ENCODE data around the gene TOR4A. TPM values are rescaled to one million over a fixed set of nuclear protein-coding genes. Genes with fewer than 3 reads are reported as not detected.
"Not testable (repeated sequence)": the region's sequence is repeated elsewhere in the genome, so short reads cannot be mapped to it uniquely, and the experiment has no call there.

TOR4A gene
- total RNA-seq, 1 experiment from 2014 or later, result 9.7 TPM

DNA sequence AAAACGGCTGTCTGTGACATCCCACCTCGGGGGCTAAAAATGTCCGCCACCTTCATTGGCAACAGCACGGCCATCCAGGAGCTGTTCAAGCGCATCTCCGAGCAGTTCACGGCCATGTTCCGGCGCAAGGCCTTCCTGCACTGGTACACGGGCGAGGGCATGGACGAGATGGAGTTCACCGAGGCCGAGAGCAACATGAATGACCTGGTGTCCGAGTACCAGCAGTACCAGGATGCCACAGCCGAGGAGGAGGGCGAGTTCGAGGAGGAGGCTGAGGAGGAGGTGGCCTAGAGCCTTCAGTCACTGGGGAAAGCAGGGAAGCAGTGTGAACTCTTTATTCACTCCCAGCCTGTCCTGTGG lies 34.3 kb upstream of the TOR4A start:
- peak overlapping the region; percentile 82 for H3K4me3 ChIP-seq
- not testable (repeated sequence) for DNase-seq (ENCODE audit: low read depth in 1 of 2, low spot score in 2 of 2); H3K9me3 ChIP-seq (replicated peaks); H3K27me3 ChIP-seq (replicated peaks); H3K27ac ChIP-seq
- H3K4me1 ChIP-seq (replicated peaks), result peaks cover 22% of the 10 kb centered on the region
- H3K36me3 ChIP-seq, result peaks cover 31% of the 10 kb centered on the region

- no peak for DNase-seq (ENCODE audit: low read depth in 1 of 2, low spot score in 2 of 2)
Measured at GRCh38 chr9:137243626-137244485, 33.7 kb upstream of the TOR4A start.

GRCh38 chr9:137244486-137245449 lies 32.8 kb upstream of the TOR4A start:
- peaks cover 31% of the 10 kb centered on the region for H3K36me3 ChIP-seq
- H3K27ac ChIP-seq, result no peak overlapping the region
- no peaks in the 10 kb centered on the region for H3K9me3 ChIP-seq (replicated peaks)
- peaks cover 22% of the 10 kb centered on the region for H3K4me1 ChIP-seq (replicated peaks)
- H3K4me3 ChIP-seq, result no peak overlapping the region
- DNase-seq (ENCODE audit: low read depth in 1 of 2, low spot score in 2 of 2), result no peak
- no peaks in the 10 kb centered on the region for H3K27me3 ChIP-seq (replicated peaks)

More at GRCh38 chr9:137243626-137244485, 33.7 kb upstream of the TOR4A start:
- Histone ChIP-seq H3K36me3 (peaks cover 31% of the 10 kb centered on the region), H3K27me3 (replicated peaks) (no peaks in the 10 kb centered on the region), H3K9me3 (replicated peaks) (no peaks in the 10 kb centered on the region), H3K4me1 (replicated peaks) (peaks cover 22% of the 10 kb centered on the region), H3K27ac (no peak overlapping the region), H3K4me3 (no peak overlapping the region)

DNA sequence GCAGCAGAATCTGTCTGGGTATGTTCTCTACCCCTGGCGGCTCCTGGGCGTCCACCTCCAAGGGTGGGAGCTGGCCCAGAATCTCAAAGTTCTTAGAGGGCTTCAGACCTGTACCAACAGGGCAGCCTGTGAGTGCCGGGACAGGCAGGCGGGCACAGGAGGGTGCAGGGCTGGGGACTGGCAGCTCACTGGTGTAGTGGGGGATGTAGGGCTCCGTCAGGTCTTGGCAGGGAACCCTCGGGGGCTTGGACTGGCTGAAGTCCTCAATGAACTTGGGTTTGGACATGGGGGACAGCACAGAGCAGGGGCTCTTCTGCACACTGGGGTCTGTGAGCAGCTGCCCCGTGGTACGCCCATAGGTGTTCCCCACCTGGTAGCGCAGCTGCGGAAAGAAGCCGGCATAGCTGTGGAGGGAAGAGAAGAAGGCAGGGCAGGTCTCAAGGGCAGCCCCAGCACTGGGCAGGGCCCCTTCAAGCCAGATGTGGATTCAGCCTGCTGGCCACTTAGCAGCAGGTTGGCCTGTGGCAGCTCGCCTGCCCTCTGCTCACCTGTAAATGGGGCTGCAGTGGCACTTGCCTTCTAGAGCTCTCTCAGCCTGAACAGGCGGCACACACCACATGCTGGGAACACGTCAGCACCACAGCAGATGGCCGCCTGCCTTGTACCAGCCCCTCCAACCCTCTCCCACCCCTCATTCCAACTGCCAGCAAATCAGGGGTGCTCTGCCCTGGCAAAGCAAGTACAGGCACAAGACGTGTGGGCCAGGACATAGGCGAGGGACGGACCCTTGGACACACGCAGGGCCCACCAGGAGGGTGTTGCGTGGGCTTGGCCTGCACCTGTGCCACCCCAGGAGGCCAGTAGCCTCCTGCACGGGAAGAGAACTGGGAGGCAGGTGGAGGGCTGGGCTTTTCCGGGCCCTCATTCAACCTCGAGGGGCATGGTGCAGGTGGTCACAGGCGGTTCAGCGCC lies 31.8 kb upstream of the TOR4A start:
- Histone ChIP-seq H3K4me1 (replicated peaks) (peaks cover 19% of the 10 kb centered on the region), H3K4me3 (no peak overlapping the region), H3K36me3 (peaks cover 31% of the 10 kb centered on the region), H3K9me3 (replicated peaks) (no peaks in the 10 kb centered on the region), H3K27me3 (replicated peaks) (no peaks in the 10 kb centered on the region), H3K27ac (no peak overlapping the region)
- no peak for DNase-seq (ENCODE audit: low read depth in 1 of 2, low spot score in 2 of 2)

DNA sequence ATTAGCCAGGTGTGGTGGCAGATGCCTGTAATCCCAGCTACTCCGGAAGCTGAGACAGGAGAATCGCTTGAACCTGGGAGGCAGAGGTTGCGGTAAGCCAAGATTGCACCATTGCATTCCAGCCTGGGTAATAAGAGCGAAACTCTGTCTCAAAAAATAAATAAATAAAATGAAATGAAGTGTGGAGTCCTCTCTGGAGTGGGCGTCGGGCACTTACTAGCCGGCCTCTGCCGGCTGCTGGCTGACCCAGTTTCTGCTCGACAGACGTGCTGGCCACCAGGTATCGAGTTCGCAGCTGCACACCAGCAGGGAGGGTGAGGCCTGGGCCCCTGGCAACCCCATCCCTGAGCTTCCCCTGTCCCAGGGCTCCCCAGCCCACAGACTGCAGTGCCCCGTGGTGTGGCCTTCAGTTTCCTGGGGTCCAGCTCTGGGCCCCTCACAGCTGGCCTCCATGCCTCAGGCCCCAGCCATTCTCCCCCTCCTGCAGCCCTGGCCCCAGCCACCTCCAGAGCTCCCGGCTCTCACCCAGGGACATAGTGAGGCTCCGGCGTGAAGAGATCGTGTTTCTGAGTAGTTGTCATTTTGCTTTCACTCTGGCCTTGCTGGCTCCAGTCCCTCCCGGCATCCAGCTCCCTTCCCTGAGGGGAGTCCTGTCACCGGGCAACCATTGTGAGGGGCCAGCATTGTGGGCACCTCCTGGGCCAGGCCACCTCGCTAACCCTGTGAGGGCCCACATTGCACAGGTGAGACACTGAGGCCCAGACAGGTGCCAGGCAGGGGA lies 30.2 kb upstream of the TOR4A start:
- no peak overlapping the region for H3K4me3 ChIP-seq
- H3K4me1 ChIP-seq (replicated peaks), result peaks cover 17% of the 10 kb centered on the region
- H3K36me3 ChIP-seq, result peaks cover 20% of the 10 kb centered on the region
- no peaks in the 10 kb centered on the region for H3K9me3 ChIP-seq (replicated peaks)
- no peaks in the 10 kb centered on the region for H3K27me3 ChIP-seq (replicated peaks)
- DNase-seq (ENCODE audit: low read depth in 1 of 2, low spot score in 2 of 2), result no peak
- H3K27ac ChIP-seq, result no peak overlapping the region

GRCh38 chr9:137247916-137248175 lies 29.7 kb upstream of the TOR4A start:
- Histone ChIP-seq H3K4me1 (replicated peaks) (peaks cover 11% of the 10 kb centered on the region), H3K36me3 (peaks cover 15% of the 10 kb centered on the region), H3K9me3 (replicated peaks) (no peaks in the 10 kb centered on the region), H3K27me3 (replicated peaks) (no peaks in the 10 kb centered on the region), H3K4me3 (no peak overlapping the region), H3K27ac (no peak overlapping the region)
- no peak for DNase-seq (ENCODE audit: low read depth in 1 of 2, low spot score in 2 of 2)

DNA sequence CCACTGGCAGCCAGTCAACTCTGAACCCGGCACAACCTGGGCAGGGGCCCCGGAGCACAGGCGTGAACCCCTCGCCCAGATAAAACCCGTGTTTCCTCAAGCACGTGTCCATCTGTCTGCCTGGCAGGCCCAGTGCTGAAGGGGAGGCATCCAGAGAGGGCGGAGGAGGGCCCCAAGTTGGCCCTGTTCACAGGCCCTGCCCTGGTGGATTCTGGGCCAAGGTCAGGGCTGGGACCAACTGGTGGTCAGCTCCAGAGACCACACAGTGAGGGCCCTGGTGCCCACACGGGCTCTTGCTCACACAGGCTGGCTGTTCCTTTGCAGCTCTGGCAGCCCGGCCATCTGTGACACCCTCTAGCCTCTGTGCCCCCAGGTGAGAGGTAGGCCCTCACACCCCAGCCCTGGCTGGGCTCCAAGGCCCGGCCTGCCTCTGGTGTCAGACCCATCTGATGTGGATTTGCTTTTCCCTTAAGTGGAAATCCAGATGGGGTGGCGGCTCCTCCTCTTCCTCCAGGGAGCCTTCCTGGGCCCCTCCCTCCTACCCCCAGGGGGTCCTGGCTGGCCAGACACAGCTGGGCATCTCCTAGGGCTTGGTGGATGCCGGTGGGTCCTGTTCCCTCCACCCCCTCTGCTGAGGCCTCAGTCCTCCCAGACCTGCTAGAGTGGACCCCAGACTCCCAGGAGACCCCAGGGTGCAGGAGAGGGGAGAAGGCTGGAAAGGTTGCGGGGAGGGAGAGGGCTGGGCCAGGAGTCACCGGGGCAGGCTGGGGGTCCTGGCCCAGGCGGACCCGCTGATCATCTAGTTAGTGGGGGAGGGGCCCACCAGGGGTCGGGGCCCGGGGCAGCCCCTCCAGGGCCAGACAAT lies 27.0 kb upstream of the TOR4A start:
- Histone ChIP-seq H3K4me1 (replicated peaks) (peaks cover 10% of the 10 kb centered on the region), H3K36me3 (peaks cover 4% of the 10 kb centered on the region), H3K4me3 (no peak overlapping the region), H3K27ac (no peak overlapping the region), H3K27me3 (replicated peaks) (no peaks in the 10 kb centered on the region), H3K9me3 (replicated peaks) (no peaks in the 10 kb centered on the region)
- no peak for DNase-seq (ENCODE audit: low read depth in 1 of 2, low spot score in 2 of 2)

- Histone ChIP-seq H3K4me3 (no peak within 1 kb of the TSS), H3K27me3 (replicated peaks) (no peaks in the 10 kb centered on the region), H3K9me3 (replicated peaks) (no peaks in the 10 kb centered on the region), H3K36me3 (peaks cover 10% of the 10 kb centered on the region), H3K27ac (no peak within 1 kb of the TSS), H3K4me1 (replicated peaks) (peaks cover 12% of the 10 kb centered on the region)
- DNase-seq (ENCODE audit: low read depth in 1 of 2, low spot score in 2 of 2), result no peak
Measured at GRCh38 chr9:137251194-137251461, 26.4 kb upstream of the TOR4A start, which contains the start of gene STPG3. Gene STPG3, plus strand, starts transcription at chr9:137251286. Its CDS starts 1 bp downstream, at chr9:137251287.

GRCh38 chr9:137251490-137252268 lies 25.8 kb upstream of the TOR4A start:
- Histone ChIP-seq H3K4me3 (no peak overlapping the region), H3K27me3 (replicated peaks) (no peaks in the 10 kb centered on the region), H3K9me3 (replicated peaks) (no peaks in the 10 kb centered on the region), H3K4me1 (replicated peaks) (peaks cover 18% of the 10 kb centered on the region), H3K27ac (no peak overlapping the region), H3K36me3 (peaks cover 16% of the 10 kb centered on the region)
- no peak for DNase-seq (ENCODE audit: low read depth in 1 of 2, low spot score in 2 of 2)

GRCh38 chr9:137252555-137253506 lies 24.7 kb upstream of the TOR4A start:
- peaks cover 21% of the 10 kb centered on the region for H3K36me3 ChIP-seq
- H3K27ac ChIP-seq, result no peak overlapping the region
- H3K4me1 ChIP-seq (replicated peaks), result peaks cover 19% of the 10 kb centered on the region
- H3K4me3 ChIP-seq, result no peak overlapping the region
- no peak for DNase-seq (ENCODE audit: low read depth in 1 of 2, low spot score in 2 of 2)
- H3K9me3 ChIP-seq (replicated peaks), result no peaks in the 10 kb centered on the region
- H3K27me3 ChIP-seq (replicated peaks), result no peaks in the 10 kb centered on the region

Data from SJSA1 (cell line).